H1 (cell line): ENCODE data around the gene SLPI. TPM values are rescaled to one million over a fixed set of nuclear protein-coding genes. Genes with fewer than 3 reads are reported as not detected.

ENCODE experiments used
- CTCF ChIA-PET: fragments of 300-600 bp; sonication (Branson Sonifier 250); formaldehyde crosslinking; loops from one replicate; lab custom pipeline; 2021; ENCODE audit not compliant: partially characterized antibody; lab: Charles Lee
- POLR2A ChIA-PET: fragments of 300-600 bp; sonication (Branson Sonifier 250); formaldehyde crosslinking; loops from one replicate; lab custom pipeline; 2021; ENCODE audit warnings: inconsistent platforms; ENCODE audit not compliant: partially characterized antibody; lab: Charles Lee
- DNase-seq, 2 experiments: peaks; one replicate each; pipeline versions ENCODE4 v3.0.0 to v3.0.0-alpha.2; 2010 to 2022; ENCODE audit warnings: low spot score in 2 of 2, low read depth in 1 of 2, mixed read lengths in 1 of 2
- FAIRE-seq: peaks from 2 replicates; lab custom pipeline; 2011; peaks lifted over from hg19 to GRCh38; lab: Jason Lieb, UNC
- H2AFZ ChIP-seq: 2 replicates; pipeline ENCODE4 v1.8.1; 2012; ENCODE audit warnings: low read length, inconsistent platforms
- H2AK5ac ChIP-seq: 2 replicates; pipeline ENCODE4 v1.6.1; 2013; ENCODE audit warnings: low read depth, low read length
- H2BK120ac ChIP-seq: replicated peaks from 2 replicates; pipeline ENCODE3; 2013; ENCODE audit warnings: low read depth, low read length, inconsistent platforms
- H2BK12ac ChIP-seq: 2 replicates; pipeline ENCODE4 v1.6.1; 2013; ENCODE audit warnings: low read depth, low read length
- H2BK15ac ChIP-seq: 2 replicates; pipeline ENCODE4 v1.6.1; 2013; ENCODE audit warnings: low read length
- H2BK20ac ChIP-seq: 2 replicates; pipeline ENCODE4 v1.6.1; 2013; ENCODE audit warnings: low read length
- H2BK5ac ChIP-seq: 2 replicates; pipeline ENCODE4 v1.6.1; 2013; ENCODE audit warnings: low read depth, low read length
- H3K14ac ChIP-seq: 2 replicates; pipeline ENCODE4 v1.6.1; 2013; ENCODE audit warnings: inconsistent platforms; ENCODE audit not compliant: insufficient read length
- H3K18ac ChIP-seq: 2 replicates; pipeline ENCODE4 v1.6.1; 2013; ENCODE audit warnings: low read length; ENCODE audit errors: extremely low read depth
- H3K23ac ChIP-seq: 2 replicates; pipeline ENCODE4 v1.6.1; 2013; ENCODE audit warnings: inconsistent platforms; ENCODE audit not compliant: insufficient read length
- H3K23me2 ChIP-seq: 2 replicates; pipeline ENCODE4 v1.6.1; 2013; ENCODE audit warnings: low read depth, low read length
- H3K27ac ChIP-seq: 2 replicates; pipeline ENCODE4 v1.6.1; 2011; ENCODE audit warnings: low read depth, low read length, inconsistent platforms
- H3K27me3 ChIP-seq, 4 experiments: replicated peaks in 1 of 4; 1 replicate in 1 of 4; 2 replicates in 3 of 4; pipeline versions ENCODE4 v1.6.1 to v1.8.1; 2011 to 2013; ENCODE audit warnings: low read length in 3 of 4, mild to moderate bottlenecking in 3 of 4, inconsistent platforms in 2 of 4, mixed read lengths in 2 of 4, moderate library complexity in 1 of 4; ENCODE audit not compliant: control insufficient read depth in 3 of 4, insufficient read depth in 3 of 4; ENCODE audit errors: extremely low read depth in 1 of 4
- H3K36me3 ChIP-seq, 4 experiments: 2 replicates each; pipeline versions ENCODE4 v1.6.1 to v1.8.1; 2011 to 2013; ENCODE audit warnings: mild to moderate bottlenecking in 4 of 4, low read length in 3 of 4, moderate library complexity in 2 of 4, control low read depth in 1 of 4, inconsistent platforms in 1 of 4; ENCODE audit not compliant: insufficient read depth in 4 of 4, control insufficient read depth in 2 of 4
- H3K4ac ChIP-seq: replicated peaks from 2 replicates; pipeline ENCODE3; 2013; ENCODE audit warnings: low read length, low read depth, mixed read lengths, inconsistent platforms; ENCODE audit not compliant: insufficient read length
- H3K4me1 ChIP-seq, 4 experiments: replicated peaks in 1 of 4; 1 replicate in 1 of 4; 2 replicates in 3 of 4; pipeline versions ENCODE4 v1.6.1 to v1.8.1; 2011 to 2013; ENCODE audit warnings: low read length in 3 of 4, inconsistent platforms in 2 of 4, mixed read lengths in 1 of 4; ENCODE audit not compliant: insufficient read depth in 4 of 4, control insufficient read depth in 3 of 4
- H3K4me2 ChIP-seq, 2 experiments: 2 replicates each; pipeline versions ENCODE4 v1.6.1 to v1.8.1; 2011 to 2013; ENCODE audit warnings: low read depth in 2 of 2, low read length in 2 of 2, control low read depth in 1 of 2, inconsistent platforms in 1 of 2, mild to moderate bottlenecking in 1 of 2; ENCODE audit not compliant: insufficient read depth in 1 of 2
- H3K4me3 ChIP-seq, 4 experiments: fragments of 200-600, 300-600 bp in 1 of 4; sonication (generic), shearing (Covaris generic), sonication (Bioruptor Twin) in 1 of 4; 2 replicates each; pipeline versions ENCODE4 v1.5.1 to v1.8.1; 2011 to 2016; ENCODE audit warnings: low read length in 4 of 4, low read depth in 3 of 4, control low read depth in 2 of 4, inconsistent platforms in 2 of 4, mild to moderate bottlenecking in 2 of 4, mixed read lengths in 1 of 4, moderate library complexity in 1 of 4; ENCODE audit not compliant: insufficient read depth in 2 of 4; ENCODE audit errors: extremely low read depth in 1 of 4
- H3K56ac ChIP-seq: replicated peaks from 2 replicates; pipeline ENCODE3; 2013; ENCODE audit warnings: low read depth, mild to moderate bottlenecking, mixed read lengths, low read length, inconsistent platforms; ENCODE audit not compliant: insufficient read length
- H3K79me1 ChIP-seq: 2 replicates; pipeline ENCODE4 v1.6.1; 2013; ENCODE audit warnings: low read depth, low read length, control low read depth
- H3K79me2 ChIP-seq, 2 experiments: 2 replicates each; pipeline versions ENCODE4 v1.6.1 to v1.8.1; 2012 to 2013; ENCODE audit warnings: low read length in 2 of 2, mild to moderate bottlenecking in 2 of 2, inconsistent platforms in 1 of 2; ENCODE audit not compliant: insufficient read depth in 2 of 2, control insufficient read depth in 1 of 2
- H3K9ac ChIP-seq, 4 experiments: replicated peaks in 1 of 4; 1 replicate in 1 of 4; 2 replicates in 3 of 4; pipeline versions ENCODE4 v1.6.1 to v1.8.1; 2011 to 2013; ENCODE audit warnings: low read depth in 3 of 4, low read length in 3 of 4, control low read depth in 2 of 4, mild to moderate bottlenecking in 2 of 4, moderate library complexity in 2 of 4, inconsistent platforms in 1 of 4; ENCODE audit errors: extremely low read depth in 1 of 4
- H3K9me3 ChIP-seq, 2 experiments: 2 replicates each; pipeline versions ENCODE4 v1.6.1 to v1.8.1; 2012 to 2013; ENCODE audit warnings: mild to moderate bottlenecking in 2 of 2, moderate library complexity in 2 of 2, control low read depth in 1 of 2, inconsistent platforms in 1 of 2, low read depth in 1 of 2, low read length in 1 of 2, mixed read lengths in 1 of 2; ENCODE audit not compliant: insufficient read depth in 2 of 2
- H4K20me1 ChIP-seq, 2 experiments: replicated peaks in 1 of 2; 2 replicates each; pipeline versions ENCODE3 to v1.8.1; 2011 to 2013; ENCODE audit warnings: inconsistent platforms in 2 of 2, low read length in 2 of 2, mild to moderate bottlenecking in 1 of 2; ENCODE audit not compliant: insufficient read depth in 2 of 2, control insufficient read depth in 1 of 2
- H4K5ac ChIP-seq: 2 replicates; pipeline ENCODE4 v1.6.1; 2013; ENCODE audit warnings: low read length, low read depth, mixed read lengths, inconsistent platforms; ENCODE audit not compliant: insufficient read length
- H4K8ac ChIP-seq: 2 replicates; pipeline ENCODE4 v1.8.0; 2013; ENCODE audit warnings: mild to moderate bottlenecking, moderate library complexity, low read length, inconsistent platforms; ENCODE audit not compliant: insufficient read depth; ENCODE audit errors: extremely low read depth
- H4K91ac ChIP-seq: replicated peaks from 2 replicates; pipeline ENCODE3; 2013; ENCODE audit warnings: low read length, mixed read lengths, inconsistent platforms; ENCODE audit not compliant: insufficient read length
- CEBPB ChIP-seq: IDR thresholded peaks from 2 replicates; pipeline ENCODE4 v1.6.1; 2012; ENCODE audit warnings: low read depth, low read length
- EGR1 ChIP-seq: IDR thresholded peaks from 2 replicates; pipeline ENCODE4 v1.6.1; 2011; ENCODE audit warnings: low read depth, low read length, borderline replicate concordance
- KDM1A ChIP-seq: fragments of 200-600, 300-600 bp; sonication (generic); IDR thresholded peaks from 2 replicates; pipeline ENCODE4 v1.7.1; 2016; ENCODE audit warnings: mild to moderate bottlenecking, low read length, borderline replicate concordance
- NANOG ChIP-seq: IDR thresholded peaks from 2 replicates; pipeline ENCODE4 v1.6.1; 2011; ENCODE audit warnings: low read length, low read depth, mild to moderate bottlenecking, inconsistent platforms; ENCODE audit not compliant: insufficient read depth, poor library complexity, severe bottlenecking
- PHF8 ChIP-seq: fragments of 200-600 bp; sonication (generic); conservative IDR thresholded peaks from 2 replicates; pipeline ENCODE4 v1.7.1; 2012; ENCODE audit warnings: low read depth, mild to moderate bottlenecking, inconsistent platforms, low read length, moderate library complexity
- POLR2A ChIP-seq, 2 experiments: IDR thresholded peaks; 1 replicate in 1 of 2; 2 replicates in 1 of 2; pipeline ENCODE4 v1.6.1; 2011; ENCODE audit warnings: low read depth in 2 of 2, low read length in 2 of 2, mild to moderate bottlenecking in 2 of 2; ENCODE audit errors: control extremely low read depth in 1 of 2
- TEAD4 ChIP-seq: IDR thresholded peaks from 2 replicates; pipeline ENCODE4 v1.6.1; 2012; ENCODE audit warnings: low read depth, low read length, inconsistent platforms, mixed read lengths
- WGBS, 2 experiments: shearing (Covaris generic) in 1 of 2; methylation state at CpG; one replicate each; pipeline versions ENCODE4 v1.1.6 to v1.1.7; 2013 to 2015; ENCODE audit warnings: low lambda C conversion rate in 2 of 2, mixed read lengths in 2 of 2, inconsistent platforms in 1 of 2, low coverage in 1 of 2, missing lambda C conversion rate in 1 of 2; ENCODE audit not compliant: insufficient replicate concordance in 2 of 2, insufficient coverage in 1 of 2, insufficient read length in 1 of 2; ENCODE audit errors: extremely low coverage in 1 of 2, missing lambda C conversion rate in 1 of 2; 5-methylcytosine and 5-hydroxymethylcytosine counted together
- polyA plus RNA-seq, 7 experiments: library from polyadenylated mRNA; depleted of rRNA in 3 of 7; stranded (reverse) in 5 of 7; unstranded in 2 of 7; fragments of >200 nt in 5 of 7; fragments of 200-250 nt in 2 of 7; gene quantifications; 1 replicate in 5 of 7; 2 replicates in 1 of 7; 4 replicates in 1 of 7; pipeline versions ENCODE4 v1.2.1 to v1.2.3, GENCODE V29; 2011 to 2013; ENCODE audit warnings: missing spikeins in 2 of 7, mixed read lengths in 2 of 7
- total RNA-seq: library from RNA; stranded (reverse); fragmentation: NEBNext Ultra II Directional; extraction: Animal tissue kit (Norgen Biotek cat#: 25700); gene quantifications from 2 replicates; pipeline ENCODE4 v1.2.1, GENCODE V29; 2021

Gene SLPI
- total and polyA plus RNA-seq, 2 of the 8 experiments (the other 6 are each of a cell fraction or from before 2014, with no cell fraction given): not detected

DNA sequence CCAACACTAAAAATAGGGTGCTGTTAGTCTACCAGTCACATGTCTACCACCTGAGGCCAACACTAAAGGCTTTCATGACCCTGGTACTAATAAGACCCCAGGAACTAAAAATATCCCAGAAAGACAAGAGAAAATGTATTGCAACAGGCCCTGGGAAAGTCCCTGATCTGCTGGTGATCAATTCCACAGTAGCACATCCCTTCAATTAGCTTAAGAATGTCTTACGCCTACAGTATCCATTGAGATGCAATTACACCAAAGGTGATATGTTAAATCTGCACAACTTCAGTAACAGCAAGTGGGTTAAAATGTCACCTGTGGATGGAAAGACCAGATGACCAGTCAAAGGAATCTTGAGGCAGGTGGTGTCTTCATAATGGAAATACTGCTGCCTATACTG is 44.4 kb downstream of the SLPI start:
- TF ChIP-seq POLR2A (IDR thresholded peaks at IDR 0.05; ENCODE audit: control extremely low read depth in 1 of 2, low read depth in 2 of 2, low read length in 2 of 2) (no peak), EGR1 (0 out of 2 replicates have a peak, but pooled peaks have one; percentile 26), KDM1A (no peak), PHF8 (no peak), TEAD4 (peak; percentile 24; the same call in 1 of the 2 replicates), CEBPB (peak; percentile 87), NANOG (peak; percentile 29)
- ChIA-PET POLR2A (no interaction called here), CTCF (interaction anchor here (1.1 to 1.5 kb wide), 2 partner anchors 12 to 97 kb away, joined by 3 to 6 read pairs; no protein-coding TSS in a partner anchor)
- H4K5ac ChIP-seq: no peak overlapping the region
- H2BK120ac ChIP-seq: no peak overlapping the region
- no peak overlapping the region for H2BK5ac ChIP-seq
- no peaks in the 10 kb centered on the region for H3K79me1 ChIP-seq
- H4K20me1 ChIP-seq: no peaks in the 10 kb centered on the region
- H2AK5ac ChIP-seq: no peak overlapping the region
- H3K9ac ChIP-seq: no peak overlapping the region
- H3K23me2 ChIP-seq: no peaks in the 10 kb centered on the region
- no peak for DNase-seq
- H2BK15ac ChIP-seq: no peak overlapping the region
- WGBS, 2 experiments: 55% methylated on average over 1 of the region's 1 CpG; no CpG with 5 or more reads in 1 of the 2 experiments
- no peaks in the 10 kb centered on the region for H3K36me3 ChIP-seq
- peak overlapping the region; percentile 36 to 45; a peak in 3 of 4 replicates for H3K4me2 ChIP-seq
- H3K23ac ChIP-seq: no peak overlapping the region
- no peak overlapping the region for H2AFZ ChIP-seq
- peak overlapping the region in 1 of 4 experiments; percentile 1; a peak in 1 of 8 replicates for H3K4me3 ChIP-seq
- H3K9me3 ChIP-seq: peaks cover 0 to 4% of the 10 kb centered on the region in 2 experiments; a peak in 2 of 4 replicates
- H3K4me1 ChIP-seq: peaks cover 3 to 20% (median 13%) of the 10 kb centered on the region in 4 experiments; a peak in 6 of 7 replicates
- no peak overlapping the region for H3K14ac ChIP-seq
- H3K79me2 ChIP-seq: no peaks in the 10 kb centered on the region
- no peak overlapping the region for H2BK20ac ChIP-seq
- no peak overlapping the region for H4K91ac ChIP-seq
- H2BK12ac ChIP-seq: no peak overlapping the region
- H4K8ac ChIP-seq: no peak overlapping the region
- no peak overlapping the region for H3K56ac ChIP-seq
- peak; percentile 82 for FAIRE-seq
- H3K18ac ChIP-seq: no peak overlapping the region
- peak overlapping the region; percentile 13; the same call in 1 of the 2 replicates for H3K27ac ChIP-seq
- H3K4ac ChIP-seq: no peak overlapping the region
- H3K27me3 ChIP-seq: peaks cover 0 to 1% (median 0%) of the 10 kb centered on the region in 4 experiments; a peak in 2 of 7 replicates
